ENCODE measurements around the gene ABHD17B.

- TF ChIP-seq CTCF (IDR thresholded peaks at IDR 0.05) (no peak), POLR2A (IDR thresholded peaks at IDR 0.05) (no peak)
Observed at GRCh38 chr9:71908825-71909224, 2.2 kb downstream of the ABHD17B start.

Data from upper lobe of left lung (tissue), 4 donors.